Ramos (cell line): ENCODE data around the gene NIPAL3.

ENCODE experiments used
- in situ Hi-C: fragments of 300-500 bp; cut with MboI; formaldehyde crosslinking; loops from one replicate; pipeline ENCODE4 v1.14.3; 2022; ENCODE audit warnings: low sequenced_read_pairs; ENCODE audit not compliant: unreplicated experiment

The NIPAL3 gene

GRCh38 chr1:24415334-24415909, at the start of gene NIPAL3:
Gene NIPAL3, plus strand, starts transcription at chr1:24415802. Its CDS starts 3,746 bp downstream, at chr1:24419548.
- in situ Hi-C loops: no loop called here

DNA sequence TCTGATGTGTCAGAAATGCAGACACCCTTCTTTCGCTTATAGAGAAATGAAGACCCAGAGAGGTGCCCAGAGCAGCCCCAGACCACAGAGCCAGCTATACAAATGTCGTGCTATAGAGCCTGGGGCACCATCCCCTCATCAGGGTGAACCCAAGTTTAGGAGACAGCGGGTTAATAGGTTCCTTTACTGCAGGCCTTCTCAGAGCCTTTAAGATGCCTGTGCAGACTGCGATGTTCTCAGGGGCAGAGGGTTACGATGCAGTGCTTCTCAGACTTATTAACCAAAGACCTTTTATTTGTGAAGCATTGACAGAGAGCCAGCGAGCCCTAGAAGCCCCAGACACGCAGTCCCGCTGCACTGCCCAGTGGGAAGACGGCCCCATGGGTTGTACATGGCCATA, 48.9 kb upstream of the NIPAL3 start:
- in situ Hi-C loops: no loop called here

GRCh38 chr1:24369199-24369598, 46.4 kb upstream of the NIPAL3 start:
- in situ Hi-C loops: no loop called here

- in situ Hi-C loops: no loop called here
Observed at GRCh38 chr1:24369801-24370200, 45.8 kb upstream of the NIPAL3 start.

DNA sequence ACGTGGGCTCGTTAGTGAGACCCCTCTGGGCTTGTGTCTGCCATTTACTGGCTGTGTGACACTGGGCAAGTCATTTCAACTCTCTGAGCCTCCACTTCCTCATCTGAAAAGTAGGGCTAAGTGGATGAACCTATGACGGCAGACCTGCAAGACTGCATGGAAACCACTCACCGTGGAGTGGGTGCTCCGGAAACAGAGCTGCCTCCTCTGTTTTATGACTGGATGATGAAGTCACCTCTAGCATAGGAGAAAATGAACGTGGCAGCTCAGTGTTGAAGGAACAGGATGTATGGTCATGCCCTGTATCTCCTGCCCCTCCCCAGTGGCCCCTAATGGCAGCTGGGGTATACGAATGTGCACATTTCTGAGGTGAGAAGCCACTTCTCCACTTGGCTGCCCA, 42.6 kb upstream of the NIPAL3 start:
- in situ Hi-C loops: no loop called here

GRCh38 chr1:24373710-24374109, 41.9 kb upstream of the NIPAL3 start:
- in situ Hi-C loops: no loop called here

GRCh38 chr1:24374891-24375786, 40.5 kb upstream of the NIPAL3 start:
- in situ Hi-C loops: loop anchor here (25.0 kb wide), 1 partner anchor 563 kb away; the partner anchor contains the start of gene GALE

GRCh38 chr1:24379733-24380315, 35.8 kb upstream of the NIPAL3 start:
- in situ Hi-C loops: loop anchor here (25.0 kb wide), 1 partner anchor 568 kb away; the partner anchor contains the start of gene GALE

DNA sequence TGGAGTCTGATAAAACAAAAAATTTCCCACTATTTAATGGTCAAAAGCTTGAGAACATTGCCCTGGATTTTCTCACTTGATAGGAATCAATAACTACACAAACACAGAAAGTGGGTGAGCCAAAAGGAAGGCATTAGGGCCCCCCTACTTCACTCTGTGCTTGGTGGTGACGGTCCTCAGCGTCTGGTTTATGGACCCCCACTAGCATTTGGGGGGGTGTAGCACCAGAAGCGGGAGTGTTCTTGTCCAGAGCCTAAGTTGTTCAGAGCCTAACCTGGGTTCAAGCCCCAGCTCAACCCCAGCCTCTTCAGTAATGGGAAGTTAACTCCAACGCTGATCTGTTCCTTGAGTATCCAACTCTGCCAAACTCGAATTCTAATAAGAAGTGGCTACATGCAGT, 35.1 kb upstream of the NIPAL3 start:
- in situ Hi-C loops: loop anchor here (25.0 kb wide), 1 partner anchor 568 kb away; the partner anchor contains the start of gene GALE

GRCh38 chr1:24381256-24381655, 34.3 kb upstream of the NIPAL3 start:
- in situ Hi-C loops: loop anchor here (25.0 kb wide), 1 partner anchor 569 kb away; the partner anchor contains the start of gene GALE

GRCh38 chr1:24382165-24382577, 33.4 kb upstream of the NIPAL3 start:
- in situ Hi-C loops: loop anchor here (25.0 kb wide), 1 partner anchor 570 kb away; the partner anchor contains the start of gene GALE

- in situ Hi-C loops: loop anchor here (25.0 kb wide), 1 partner anchor 571 kb away; the partner anchor contains the start of gene GALE
Observed at GRCh38 chr1:24383381-24383940, 32.1 kb upstream of the NIPAL3 start.

DNA sequence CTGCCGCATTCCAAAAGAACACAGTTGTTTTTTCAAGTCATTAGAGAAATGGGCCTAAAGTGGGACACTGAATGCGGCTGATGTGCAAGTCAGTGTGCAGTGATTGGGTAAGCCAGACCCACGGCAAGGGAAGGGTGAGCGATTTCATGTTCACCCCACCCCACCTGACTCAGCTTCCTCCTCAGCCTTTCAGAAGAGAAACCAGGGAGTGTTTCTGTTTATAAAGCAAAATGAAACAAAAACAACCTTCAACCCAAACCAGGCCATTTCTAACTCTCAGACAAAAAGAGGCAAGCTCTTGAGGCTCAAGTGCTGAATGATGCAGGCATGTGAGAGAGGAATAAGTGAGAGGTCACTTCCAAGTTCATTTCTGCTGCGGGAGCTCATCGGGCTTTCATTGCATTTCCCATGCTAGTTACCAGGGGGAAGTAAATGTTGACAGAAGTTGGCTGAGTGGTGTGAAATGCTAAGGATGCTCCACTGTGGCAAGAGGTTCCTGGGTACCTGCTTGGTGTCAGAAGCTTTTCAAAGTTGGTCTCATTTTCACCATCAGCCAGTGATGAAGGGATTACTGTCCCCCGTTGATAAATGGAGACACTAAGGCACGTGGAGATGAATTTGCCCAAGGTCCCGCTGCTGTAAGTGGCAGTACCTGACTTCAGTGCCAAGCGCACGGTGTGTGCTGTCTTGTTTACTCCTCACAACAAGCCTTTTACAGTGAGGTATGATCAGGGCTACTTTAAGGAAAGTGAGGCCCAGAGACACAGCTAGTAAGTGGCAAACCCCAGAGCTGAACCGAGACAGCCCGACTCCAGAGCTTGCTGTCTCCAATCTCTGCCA, 31.1 kb upstream of the NIPAL3 start:
- in situ Hi-C loops: loop anchor here (25.0 kb wide), 1 partner anchor 572 kb away; the partner anchor contains the start of gene GALE

DNA sequence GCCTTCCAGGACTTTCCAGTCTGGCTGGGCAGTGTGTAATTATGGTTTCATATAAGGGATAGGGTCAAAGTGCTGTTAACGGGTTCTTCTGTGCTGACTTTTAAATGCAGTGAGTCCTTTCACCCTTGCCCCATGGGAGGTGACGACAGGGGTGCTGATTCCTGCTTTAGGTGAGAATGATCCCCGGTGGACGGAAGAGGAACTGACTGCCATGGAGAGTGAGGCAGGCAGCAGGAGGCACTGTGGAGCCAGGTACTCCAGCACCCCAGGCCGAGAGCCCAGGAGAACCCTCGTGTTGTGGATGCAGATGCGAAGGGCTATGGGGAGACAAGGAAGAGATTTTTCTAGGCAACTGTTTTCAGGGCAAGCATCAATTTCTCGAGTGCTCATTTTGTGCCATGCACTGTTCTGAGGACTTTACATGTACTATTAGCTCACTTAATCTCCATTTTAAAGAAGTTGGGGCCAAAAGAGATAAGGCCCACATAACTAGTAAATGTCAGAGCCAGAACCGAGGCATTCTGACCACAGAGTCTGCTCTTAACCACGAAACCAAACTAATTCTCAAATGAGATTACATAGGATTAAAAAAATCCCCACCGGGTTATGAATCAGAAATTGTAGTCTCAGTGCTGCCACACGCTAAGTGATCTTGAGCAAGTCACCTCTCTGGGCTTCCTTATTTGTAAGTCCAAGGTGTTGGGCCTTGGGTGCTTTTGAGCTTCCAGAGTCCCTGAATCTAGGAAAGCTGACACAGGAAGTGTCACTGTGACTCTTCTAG, 30.3 kb upstream of the NIPAL3 start:
- in situ Hi-C loops: loop anchor here (25.0 kb wide), 1 partner anchor 573 kb away; the partner anchor contains the start of gene GALE

GRCh38 chr1:24386241-24386640, 29.4 kb upstream of the NIPAL3 start:
- in situ Hi-C loops: loop anchor here (25.0 kb wide), 1 partner anchor 574 kb away; the partner anchor contains the start of gene GALE

GRCh38 chr1:24386931-24387330, 28.7 kb upstream of the NIPAL3 start:
- in situ Hi-C loops: loop anchor here (25.0 kb wide), 1 partner anchor 575 kb away; the partner anchor contains the start of gene GALE

DNA sequence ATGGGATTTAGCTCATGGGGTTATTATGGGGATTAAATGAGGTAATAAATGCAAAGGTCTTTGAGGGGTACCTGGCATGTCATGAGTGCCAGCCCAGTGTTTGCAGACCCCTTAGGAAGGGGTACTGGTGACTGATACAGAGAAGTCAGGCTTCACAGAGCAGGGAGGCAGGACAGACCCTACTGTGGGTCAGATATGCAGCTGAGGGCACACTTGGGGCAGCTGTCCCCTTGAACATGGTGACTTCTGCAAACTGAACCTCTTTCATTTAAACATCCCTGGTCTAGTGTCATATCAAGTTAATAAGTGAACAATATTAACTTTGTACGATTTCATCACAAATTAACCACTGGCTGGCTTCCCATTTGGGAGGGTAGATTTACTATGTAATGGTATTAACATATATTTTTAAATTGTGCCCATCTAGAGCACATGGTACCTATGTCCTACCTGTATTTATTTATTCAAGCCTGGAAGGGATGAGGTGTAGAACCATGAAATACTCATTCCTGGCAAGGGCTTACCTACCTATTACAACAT, 27.9 kb upstream of the NIPAL3 start:
- in situ Hi-C loops: loop anchor here (25.0 kb wide), 1 partner anchor 575 kb away; the partner anchor contains the start of gene GALE

DNA sequence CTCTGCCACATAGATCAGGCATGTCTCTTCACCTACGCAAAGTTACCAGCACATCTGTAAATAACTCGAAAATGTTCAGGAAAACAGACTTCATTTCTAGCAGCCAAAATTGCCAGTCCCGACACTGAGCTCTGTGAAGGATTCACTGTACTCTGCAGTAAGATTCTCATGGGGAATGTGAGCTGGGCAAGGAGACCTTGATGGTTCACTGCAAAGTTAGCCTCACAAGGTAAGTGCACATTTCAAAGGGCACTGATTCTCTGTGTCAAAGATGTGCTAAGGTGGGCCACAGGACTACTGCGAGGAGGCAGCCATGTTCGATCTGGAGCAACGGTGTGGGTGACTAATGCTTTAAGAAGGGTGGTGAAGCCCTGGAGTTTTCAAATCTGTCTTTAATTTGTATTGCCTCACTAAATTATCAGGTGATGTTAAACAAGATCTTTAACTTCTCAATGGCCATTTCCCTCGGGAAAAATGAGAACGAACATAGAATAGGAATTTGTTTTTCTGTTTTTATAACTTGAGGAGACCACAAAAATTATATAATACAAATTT, 27.2 kb upstream of the NIPAL3 start:
- in situ Hi-C loops: loop anchor here (25.0 kb wide), 1 partner anchor 576 kb away; the partner anchor contains the start of gene GALE
